Common myeloid progenitor, CD34-positive (primary cell): ENCODE results near the gene NOTO.
A peak's percentile ranks its signal among the peaks of the same experiment; 100 is the strongest.

ENCODE experiments used
- CTCF ChIA-PET: fragments of 350-600 bp; sonication (Branson Sonifier 250); formaldehyde crosslinking; loops from one replicate; lab custom pipeline; 2021; ENCODE audit warnings: antibody characterized with exemption; lab: Charles Lee
- POLR2A ChIA-PET: fragments of 350-600 bp; sonication (Branson Sonifier 250); formaldehyde crosslinking; loops from one replicate; lab custom pipeline; 2021; ENCODE audit warnings: antibody characterized with exemption; lab: Charles Lee
- DNase-seq, 3 donors: peaks; one replicate each; pipeline versions ENCODE4 v3.0.0 to v3.0.0-alpha.2; 2013
- H3K27ac ChIP-seq, 2 experiments: 1 replicate in 1 of 2; 2 replicates in 1 of 2; pipeline ENCODE4 v1.7.0; 2013; ENCODE audit warnings: inconsistent platforms in 2 of 2, low read length in 2 of 2, mild to moderate bottlenecking in 2 of 2, low read depth in 1 of 2, moderate library complexity in 1 of 2; ENCODE audit not compliant: severe bottlenecking in 2 of 2, insufficient read depth in 1 of 2, poor library complexity in 1 of 2
- H3K27me3 ChIP-seq, 5 experiments: replicated peaks in 2 of 5; 1 replicate in 3 of 5; 2 replicates in 2 of 5; pipeline versions ENCODE4 v1.6.1 to v1.7.0; 2013; ENCODE audit warnings: low read length in 4 of 5, mild to moderate bottlenecking in 2 of 5, moderate library complexity in 2 of 5, inconsistent platforms in 1 of 5; ENCODE audit not compliant: insufficient read depth in 5 of 5, control insufficient read depth in 4 of 5
- H3K36me3 ChIP-seq, 4 experiments: 1 replicate in 2 of 4; 2 replicates in 2 of 4; pipeline versions ENCODE4 v1.6.1 to v1.7.0; 2013; ENCODE audit warnings: low read length in 3 of 4, control low read depth in 1 of 4, mild to moderate bottlenecking in 1 of 4; ENCODE audit not compliant: control insufficient read depth in 4 of 4, insufficient read depth in 4 of 4
- H3K4me1 ChIP-seq, 4 experiments: 1 replicate in 3 of 4; 2 replicates in 1 of 4; pipeline versions ENCODE4 v1.6.1 to v1.7.1; 2013; ENCODE audit warnings: low read length in 3 of 4, mild to moderate bottlenecking in 3 of 4, control low read depth in 1 of 4, inconsistent platforms in 1 of 4, moderate library complexity in 1 of 4; ENCODE audit not compliant: control insufficient read depth in 4 of 4, insufficient read depth in 4 of 4; ENCODE audit errors: control extremely low read depth in 1 of 4
- H3K4me3 ChIP-seq, 7 experiments: 1 replicate in 4 of 7; 2 replicates in 3 of 7; pipeline versions ENCODE4 v1.5.1 to v1.7.0; 2013; ENCODE audit warnings: mild to moderate bottlenecking in 7 of 7, low read length in 6 of 7, moderate library complexity in 6 of 7, inconsistent platforms in 2 of 7, low read depth in 2 of 7, control low read depth in 1 of 7; ENCODE audit not compliant: insufficient read depth in 4 of 7, control insufficient read depth in 1 of 7; ENCODE audit errors: extremely low read depth in 1 of 7
- H3K9me3 ChIP-seq, 5 experiments: 1 replicate in 4 of 5; 2 replicates in 1 of 5; pipeline versions ENCODE4 v1.6.1 to v1.7.1; 2013; ENCODE audit warnings: low read length in 4 of 5, mild to moderate bottlenecking in 2 of 5, inconsistent platforms in 1 of 5, low read depth in 1 of 5, moderate library complexity in 1 of 5; ENCODE audit not compliant: control insufficient read depth in 4 of 5, insufficient read depth in 2 of 5; ENCODE audit errors: control extremely low read depth in 1 of 5
- WGBS: methylation state at CpG from one replicate; pipeline ENCODE4 v1.1.5; 2013; ENCODE audit not compliant: insufficient coverage; 5-methylcytosine and 5-hydroxymethylcytosine counted together

NOTO gene

DNA sequence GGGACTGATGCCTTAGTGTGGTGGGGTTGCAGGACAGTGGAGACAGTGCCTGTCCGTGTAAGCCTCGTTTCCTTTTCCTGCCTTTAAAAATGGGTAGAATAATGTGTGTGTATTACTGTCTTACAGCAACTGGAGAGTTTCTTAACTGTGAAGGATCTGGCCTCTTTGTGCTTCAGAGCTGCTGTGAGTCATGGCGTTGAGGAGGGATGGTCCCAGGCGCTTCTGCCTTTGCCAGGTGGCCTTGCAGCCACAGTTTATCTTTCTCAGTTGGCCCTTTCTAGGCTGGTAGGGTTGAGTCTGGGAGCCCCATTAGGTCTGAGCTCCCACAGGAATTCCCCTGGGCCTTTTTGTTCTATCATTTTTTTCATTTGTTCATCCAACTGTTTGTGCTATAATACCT is 21.4 kb downstream of the NOTO start:
- H3K36me3 ChIP-seq, result peaks cover 10 to 89% (median 54%) of the 10 kb centered on the region in 4 experiments
- H3K27ac ChIP-seq, result no peak overlapping the region
- no peaks in the 10 kb centered on the region for H3K9me3 ChIP-seq
- ChIA-PET POLR2A (no interaction called here), CTCF (no interaction called here)
- H3K4me3 ChIP-seq, result no peak overlapping the region
- peaks cover 0 to 13% (median 12%) of the 10 kb centered on the region in 4 experiments for H3K4me1 ChIP-seq
- DNase-seq, result no peak
- no peaks in the 10 kb centered on the region for H3K27me3 ChIP-seq
- WGBS, result 100% methylated on average over 3 of the region's 4 CpGs

GRCh38 chr2:73225513-73226360 is 23.4 kb downstream of the NOTO start:
- CTCF ChIA-PET, result interaction anchor here (0.9 to 1.6 kb wide), 4 partner anchors 13 to 43 kb away, joined by 3 to 6 read pairs (median 4); no protein-coding TSS in a partner anchor
- Histone ChIP-seq H3K4me1 (peaks cover 0 to 13% (median 12%) of the 10 kb centered on the region in 4 experiments), H3K4me3 (no peak overlapping the region), H3K36me3 (peaks cover 8 to 82% (median 50%) of the 10 kb centered on the region in 4 experiments), H3K27ac (no peak overlapping the region), H3K9me3 (no peaks in the 10 kb centered on the region), H3K27me3 (no peaks in the 10 kb centered on the region)
- 51% methylated on average over 6 of the region's 9 CpGs for WGBS
- DNase-seq, result no peak
- POLR2A ChIA-PET, result no interaction called here

GRCh38 chr2:73227086-73227485 is 24.7 kb downstream of the NOTO start:
- H3K4me1 ChIP-seq, result peaks cover 0 to 13% (median 12%) of the 10 kb centered on the region in 4 experiments
- CTCF ChIA-PET, result interaction anchor here (1.0 to 2.8 kb wide), 3 partner anchors 15 to 63 kb away, joined by 3 to 12 read pairs (median 4); no protein-coding TSS in a partner anchor
- H3K27ac ChIP-seq, result no peak overlapping the region
- 93% methylated on average over 2 of the region's 3 CpGs for WGBS
- H3K27me3 ChIP-seq, result no peaks in the 10 kb centered on the region
- H3K9me3 ChIP-seq, result no peaks in the 10 kb centered on the region
- peaks cover 8 to 72% (median 38%) of the 10 kb centered on the region in 4 experiments for H3K36me3 ChIP-seq
- POLR2A ChIA-PET, result interaction anchor here (0.6 kb wide), 1 partner anchor 1812 kb away, joined by 4 read pairs; no protein-coding TSS in a partner anchor
- no peak overlapping the region for H3K4me3 ChIP-seq
- no peak for DNase-seq

DNA sequence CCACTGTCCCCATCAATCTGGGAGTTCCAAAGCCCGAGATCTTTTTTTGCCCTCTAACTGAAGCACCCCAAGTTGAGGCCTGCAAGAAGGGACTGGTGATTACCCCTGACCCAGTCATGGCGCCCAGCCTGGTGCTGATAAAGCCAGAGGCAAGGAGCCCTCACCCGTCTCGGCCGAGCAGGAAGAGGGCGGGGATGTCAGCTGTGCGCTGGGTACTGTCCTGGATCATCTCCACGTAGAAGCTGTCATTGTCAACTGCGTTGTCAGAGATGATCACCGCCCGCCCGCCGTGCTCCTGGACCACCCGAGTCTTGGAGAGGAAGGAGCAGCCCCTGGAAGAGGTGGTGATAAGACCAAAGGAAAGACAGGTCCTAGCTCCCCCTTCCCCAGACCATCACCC is 26.3 kb downstream of the NOTO start:
- CTCF ChIA-PET, result interaction anchor here (0.6 to 2.8 kb wide), 3 partner anchors 14 to 1804 kb away, joined by 3 to 12 read pairs (median 3); no protein-coding TSS in a partner anchor
- POLR2A ChIA-PET, result no interaction called here
- WGBS, result 96% methylated on average over 10 of the region's 14 CpGs

GRCh38 chr2:73232403-73233153 is 30.2 kb downstream of the NOTO start:
- WGBS, result 0% methylated on average over 19 of the region's 37 CpGs
- Histone ChIP-seq H3K9me3 (no peaks in the 10 kb centered on the region), H3K27me3 (no peaks in the 10 kb centered on the region), H3K27ac (peak overlapping the region; percentile 0 to 7), H3K4me3 (peak overlapping the region; percentile 77 to 96 (median 92)), H3K4me1 (peaks cover 16 to 38% (median 27%) of the 10 kb centered on the region in 4 experiments), H3K36me3 (peaks cover 3 to 38% (median 12%) of the 10 kb centered on the region in 4 experiments)
- peak; percentile 31 to 62 (median 45) for DNase-seq
- ChIA-PET POLR2A (interaction anchor here (0.8 to 1.7 kb wide), 2 partner anchors 13 to 58 kb away, joined by 3 to 6 read pairs; no protein-coding TSS in a partner anchor), CTCF (interaction anchor here (0.9 to 4.0 kb wide), 11 partner anchors 10 to 57 kb away, joined by 3 to 21 read pairs (median 5); no protein-coding TSS in a partner anchor)

More for the DNA sequence above, 26.3 kb downstream of the NOTO start:
- no peak for DNase-seq
- H3K9me3 ChIP-seq, result no peaks in the 10 kb centered on the region
- H3K27ac ChIP-seq, result no peak overlapping the region
- peaks cover 5 to 57% (median 24%) of the 10 kb centered on the region in 4 experiments for H3K36me3 ChIP-seq
- H3K4me3 ChIP-seq, result no peak overlapping the region
- H3K27me3 ChIP-seq, result no peaks in the 10 kb centered on the region
- H3K4me1 ChIP-seq, result peaks cover 4 to 24% (median 23%) of the 10 kb centered on the region in 4 experiments

GRCh38 chr2:73233154-73233931 is 31.0 kb downstream of the NOTO start, which contains the start of gene PRADC1:
TSS of gene PRADC1 (minus strand) at chr2:73233239. CDS start at chr2:73233160, 79 bp downstream.
- ChIA-PET POLR2A (interaction anchor here (0.8 to 1.7 kb wide), 7 partner anchors 12 to 60 kb away, joined by 3 to 6 read pairs (median 3); partner anchors contain the start of genes EGR4 and FBXO41), CTCF (interaction anchor here (0.9 to 4.0 kb wide), 12 partner anchors 10 to 56 kb away, joined by 3 to 21 read pairs (median 5); no protein-coding TSS in a partner anchor)
- peak; percentile 99 for DNase-seq
- Histone ChIP-seq H3K27me3 (no peaks in the 10 kb centered on the region), H3K9me3 (no peaks in the 10 kb centered on the region), H3K4me1 (peaks cover 16 to 38% (median 27%) of the 10 kb centered on the region in 4 experiments), H3K36me3 (peaks cover 4 to 34% (median 8%) of the 10 kb centered on the region in 4 experiments), H3K4me3 (peak within 1 kb of the TSS; percentile 77 to 96 (median 92)), H3K27ac (peak within 1 kb of the TSS; percentile 91 to 96)
- under 1% methylated on average over 63 of the region's 67 CpGs for WGBS
